Measurements from ENCODE around the gene FXYD1. TPM values are rescaled to one million over a fixed set of nuclear protein-coding genes. Genes with fewer than 3 reads are reported as not detected.

The FXYD1 gene
- total RNA-seq, 1 experiment from 2014 or later: not detected

- TF ChIP-seq, protein P1, sequence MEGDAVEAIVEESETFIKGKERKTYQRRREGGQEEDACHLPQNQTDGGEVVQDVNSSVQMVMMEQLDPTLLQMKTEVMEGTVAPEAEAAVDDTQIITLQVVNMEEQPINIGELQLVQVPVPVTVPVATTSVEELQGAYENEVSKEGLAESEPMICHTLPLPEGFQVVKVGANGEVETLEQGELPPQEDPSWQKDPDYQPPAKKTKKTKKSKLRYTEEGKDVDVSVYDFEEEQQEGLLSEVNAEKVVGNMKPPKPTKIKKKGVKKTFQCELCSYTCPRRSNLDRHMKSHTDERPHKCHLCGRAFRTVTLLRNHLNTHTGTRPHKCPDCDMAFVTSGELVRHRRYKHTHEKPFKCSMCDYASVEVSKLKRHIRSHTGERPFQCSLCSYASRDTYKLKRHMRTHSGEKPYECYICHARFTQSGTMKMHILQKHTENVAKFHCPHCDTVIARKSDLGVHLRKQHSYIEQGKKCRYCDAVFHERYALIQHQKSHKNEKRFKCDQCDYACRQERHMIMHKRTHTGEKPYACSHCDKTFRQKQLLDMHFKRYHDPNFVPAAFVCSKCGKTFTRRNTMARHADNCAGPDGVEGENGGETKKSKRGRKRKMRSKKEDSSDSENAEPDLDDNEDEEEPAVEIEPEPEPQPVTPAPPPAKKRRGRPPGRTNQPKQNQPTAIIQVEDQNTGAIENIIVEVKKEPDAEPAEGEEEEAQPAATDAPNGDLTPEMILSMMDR (conservative IDR thresholded peaks at IDR 0.05): no peak
- no peak for TF ChIP-seq EZH2 (IDR thresholded peaks at IDR 0.05; ENCODE audit: low read depth)
- H3F3A ChIP-seq (ENCODE audit: insufficient read depth, low read depth): peaks cover 14% of the 10 kb centered on the region; the same call in 1 of the 2 replicates
- no peak overlapping the region for H3K4me3 ChIP-seq
- no peak overlapping the region for H3K27ac ChIP-seq
- DNase-seq: no peak
- no peaks in the 10 kb centered on the region for H3K79me2 ChIP-seq (ENCODE audit: low read depth)
- intact Hi-C loops (cut with micrococcal nuclease; ENCODE audit: unreplicated experiment): no loop called here
- H3K4me1 ChIP-seq (replicated peaks; ENCODE audit: insufficient read depth): peaks cover 22% of the 10 kb centered on the region
- H4K20me1 ChIP-seq (ENCODE audit: insufficient read depth): no peaks in the 10 kb centered on the region
- H3K4me2 ChIP-seq: no peak overlapping the region
- ChIA-PET POLR2A (ENCODE audit: unreplicated experiment) (interaction anchor here (0.6 kb wide), 1 partner anchor 12 kb away, joined by 4 read pairs; no protein-coding TSS in a partner anchor), CTCF (no interaction called here)
- H3K9me2 ChIP-seq (ENCODE audit: insufficient read depth): no peaks in the 10 kb centered on the region
- no peak overlapping the region for H2AFZ ChIP-seq
- no peaks in the 10 kb centered on the region for H3K27me3 ChIP-seq (ENCODE audit: insufficient read depth, low read depth)
- no peaks in the 10 kb centered on the region; the same call in 1 of the 2 replicates for H3K9me3 ChIP-seq (ENCODE audit: insufficient read depth, low read depth)
- BruUV-seq (replicated peaks): no TSS peak
- H3K36me3 ChIP-seq (ENCODE audit: low read depth): no peaks in the 10 kb centered on the region
These were observed 41.2 kb downstream of the FXYD1 start for GRCh38 chr19:35179830-35180229.

DNA sequence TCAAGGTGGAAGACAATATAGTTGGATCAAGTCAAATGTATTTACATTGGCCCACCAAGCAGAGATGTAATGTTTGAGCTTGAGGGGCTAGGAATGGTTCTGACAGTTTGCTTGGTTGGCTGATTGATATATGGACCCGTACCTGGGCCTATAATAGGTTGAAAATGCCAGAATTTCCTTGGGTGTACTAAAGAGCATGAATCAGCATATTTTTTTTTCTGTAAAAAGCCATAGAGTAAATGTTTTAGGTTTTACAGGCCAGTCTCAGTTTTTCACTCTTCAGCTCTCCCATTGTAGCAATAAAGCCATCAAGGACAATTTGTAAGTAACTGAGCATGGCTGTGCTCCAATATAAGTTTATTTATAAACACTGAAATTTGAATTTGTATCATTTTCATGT lies 42.8 kb downstream of the FXYD1 start:
- DNase-seq: no peak
- no peaks in the 10 kb centered on the region for H3K79me2 ChIP-seq (ENCODE audit: low read depth)
- no peak overlapping the region for H2AFZ ChIP-seq
- peaks cover 7% of the 10 kb centered on the region for H3K4me1 ChIP-seq (replicated peaks; ENCODE audit: insufficient read depth)
- no peak overlapping the region for H3K4me2 ChIP-seq
- H3F3A ChIP-seq (ENCODE audit: insufficient read depth, low read depth): peaks cover 4% of the 10 kb centered on the region; the same call in 1 of the 2 replicates
- ChIA-PET CTCF (no interaction called here), POLR2A (ENCODE audit: unreplicated experiment) (no interaction called here)
- H3K4me3 ChIP-seq: no peak overlapping the region
- no peaks in the 10 kb centered on the region for H3K9me2 ChIP-seq (ENCODE audit: insufficient read depth)
- no TSS peak for BruUV-seq (replicated peaks)
- H3K9me3 ChIP-seq (ENCODE audit: insufficient read depth, low read depth): no peaks in the 10 kb centered on the region; the same call in 1 of the 2 replicates
- no peaks in the 10 kb centered on the region for H3K27me3 ChIP-seq (ENCODE audit: insufficient read depth, low read depth)
- intact Hi-C loops (cut with micrococcal nuclease; ENCODE audit: unreplicated experiment): no loop called here
- TF ChIP-seq EZH2 (IDR thresholded peaks at IDR 0.05; ENCODE audit: low read depth): no peak
- TF ChIP-seq, protein P1 (conservative IDR thresholded peaks at IDR 0.05): no peak
- H3K36me3 ChIP-seq (ENCODE audit: low read depth): no peaks in the 10 kb centered on the region
- H3K27ac ChIP-seq: no peak overlapping the region
- no peaks in the 10 kb centered on the region for H4K20me1 ChIP-seq (ENCODE audit: insufficient read depth)

- Histone ChIP-seq H3K27ac (no peak overlapping the region), H3K9me2 (ENCODE audit: insufficient read depth) (no peaks in the 10 kb centered on the region), H3K4me1 (replicated peaks; ENCODE audit: insufficient read depth) (no peaks in the 10 kb centered on the region), H3F3A (ENCODE audit: insufficient read depth, low read depth) (no peaks in the 10 kb centered on the region), H4K20me1 (ENCODE audit: insufficient read depth) (no peaks in the 10 kb centered on the region), H3K4me2 (no peak overlapping the region), H3K79me2 (ENCODE audit: low read depth) (no peaks in the 10 kb centered on the region), H3K9me3 (ENCODE audit: insufficient read depth, low read depth) (no peaks in the 10 kb centered on the region; the same call in 1 of the 2 replicates), H2AFZ (no peak overlapping the region), H3K36me3 (ENCODE audit: low read depth) (no peaks in the 10 kb centered on the region), H3K27me3 (ENCODE audit: insufficient read depth, low read depth) (no peaks in the 10 kb centered on the region), H3K4me3 (no peak overlapping the region)
- ChIA-PET CTCF (no interaction called here), POLR2A (ENCODE audit: unreplicated experiment) (no interaction called here)
- no peak for DNase-seq
- TF ChIP-seq, protein P1 (conservative IDR thresholded peaks at IDR 0.05): no peak
- no peak for TF ChIP-seq EZH2 (IDR thresholded peaks at IDR 0.05; ENCODE audit: low read depth)
- intact Hi-C loops (cut with micrococcal nuclease; ENCODE audit: unreplicated experiment): no loop called here
- no TSS peak for BruUV-seq (replicated peaks)
These were observed 45.6 kb downstream of the FXYD1 start for GRCh38 chr19:35184267-35184666.

All from PC-9 (cell line).